Right kidney (tissue), 1 donor: ENCODE data around the gene PCSK7.
"Not testable (repeated sequence)": the region's sequence is repeated elsewhere in the genome, so short reads cannot be mapped to it uniquely, and the experiment has no call there.

Experiments
- DNase-seq: peaks from one replicate; pipeline ENCODE4 v3.0.0-alpha.2; 2016

PCSK7 gene

DNA sequence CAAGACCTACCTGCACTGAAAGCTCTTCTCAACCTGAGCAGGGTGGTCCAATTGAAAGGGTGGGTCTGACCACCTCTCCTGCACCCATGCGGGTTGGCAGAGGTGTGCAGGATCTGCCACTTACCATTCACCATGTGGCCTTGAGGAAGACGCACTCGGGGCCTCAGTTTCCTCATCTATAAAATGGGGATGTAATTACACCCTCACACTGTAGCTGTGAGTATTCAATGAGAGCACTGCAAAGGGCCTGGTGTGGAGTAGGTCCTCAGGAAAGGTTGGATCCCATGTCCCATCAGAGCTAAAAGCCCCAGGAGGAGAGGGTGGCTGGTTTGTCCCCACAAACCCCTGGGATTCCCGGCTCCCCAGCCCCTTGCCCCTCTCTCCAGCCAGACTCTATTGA is 33.3 kb downstream of the PCSK7 start:
- no peak for DNase-seq

DNA sequence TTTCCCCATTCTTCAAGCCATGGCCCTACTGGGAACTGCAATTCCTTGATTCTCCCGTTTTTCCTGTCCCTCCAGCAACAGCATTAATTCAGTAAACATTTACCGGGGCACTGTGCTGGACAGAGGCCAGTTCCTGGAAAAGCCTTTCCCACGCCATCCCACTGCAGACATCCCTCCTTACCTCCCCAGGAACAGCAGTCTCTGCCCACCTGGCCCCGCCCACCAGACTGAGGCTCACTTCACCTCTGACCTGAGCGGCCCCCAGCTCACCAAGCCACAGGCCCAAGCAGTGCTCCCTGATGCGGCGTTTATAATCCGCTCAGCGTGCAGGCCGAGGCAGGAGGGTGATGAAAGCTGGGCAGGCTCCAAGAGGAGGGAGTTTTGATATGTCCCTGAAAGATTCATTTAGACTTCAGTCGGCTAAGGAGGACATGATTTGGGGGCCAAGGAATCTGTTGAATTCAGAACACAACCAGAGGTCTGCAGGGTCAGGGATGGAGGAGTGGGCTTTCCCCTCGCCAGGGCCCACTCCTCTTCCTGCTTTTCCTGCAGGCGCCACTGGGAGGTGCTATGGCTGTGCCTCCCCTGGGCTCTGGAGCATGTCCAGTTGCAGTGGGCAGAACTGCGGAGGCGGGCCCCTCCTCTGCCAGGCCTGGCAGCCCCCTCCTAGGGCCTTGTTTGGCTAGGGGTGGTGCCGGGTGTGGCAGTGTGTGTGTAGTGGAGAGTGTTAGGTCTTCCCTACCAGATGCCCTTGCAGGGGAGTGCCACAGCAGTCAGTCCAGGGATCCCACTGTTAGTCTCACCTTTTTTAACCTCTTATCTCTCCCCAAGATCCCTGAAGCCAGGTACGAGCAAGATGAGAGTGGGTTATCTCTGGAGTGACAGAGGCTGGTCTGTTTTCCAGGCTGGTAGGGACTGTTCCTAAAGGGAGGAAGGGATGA is 34.1 kb downstream of the PCSK7 start:
- DNase-seq: peak; percentile 47

DNA sequence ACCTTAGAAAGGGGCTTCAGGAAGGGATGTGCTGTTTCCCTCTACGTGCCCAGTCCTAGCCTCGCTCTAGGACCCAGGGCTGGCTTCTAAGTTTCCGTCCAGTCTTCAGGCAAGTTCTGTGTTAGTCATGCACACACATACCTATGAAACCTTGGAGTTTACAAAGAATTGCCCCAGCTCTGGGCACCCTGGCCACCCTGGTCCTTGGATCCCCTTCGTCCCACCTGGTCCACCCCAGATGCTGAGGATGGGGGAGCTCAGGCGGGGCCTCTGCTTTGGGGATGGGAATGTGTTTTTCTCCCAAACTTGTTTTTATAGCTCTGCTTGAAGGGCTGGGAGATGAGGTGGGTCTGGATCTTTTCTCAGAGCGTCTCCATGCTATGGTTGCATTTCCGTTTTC is 34.9 kb downstream of the PCSK7 start:
- DNase-seq: no peak

DNA sequence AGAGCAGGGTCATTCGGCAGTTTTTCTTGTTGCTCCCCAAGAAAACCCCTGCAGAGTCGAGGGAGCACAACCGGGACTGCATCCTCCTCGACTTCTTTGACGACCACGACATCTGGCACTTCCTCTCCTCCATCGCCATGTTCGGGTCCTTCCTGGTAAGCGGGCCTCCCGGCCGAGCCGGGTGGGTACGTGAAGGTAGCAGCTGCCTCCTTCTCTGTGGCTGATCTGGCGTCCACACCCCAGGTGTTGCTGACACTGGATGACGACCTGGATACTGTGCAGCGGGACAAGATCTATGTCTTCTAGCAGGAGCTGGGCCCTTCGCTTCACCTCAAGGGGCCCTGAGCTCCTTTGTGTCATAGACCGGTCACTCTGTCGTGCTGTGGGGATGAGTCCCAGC is 36.1 kb downstream of the PCSK7 start:
- DNase-seq: no peak

DNA sequence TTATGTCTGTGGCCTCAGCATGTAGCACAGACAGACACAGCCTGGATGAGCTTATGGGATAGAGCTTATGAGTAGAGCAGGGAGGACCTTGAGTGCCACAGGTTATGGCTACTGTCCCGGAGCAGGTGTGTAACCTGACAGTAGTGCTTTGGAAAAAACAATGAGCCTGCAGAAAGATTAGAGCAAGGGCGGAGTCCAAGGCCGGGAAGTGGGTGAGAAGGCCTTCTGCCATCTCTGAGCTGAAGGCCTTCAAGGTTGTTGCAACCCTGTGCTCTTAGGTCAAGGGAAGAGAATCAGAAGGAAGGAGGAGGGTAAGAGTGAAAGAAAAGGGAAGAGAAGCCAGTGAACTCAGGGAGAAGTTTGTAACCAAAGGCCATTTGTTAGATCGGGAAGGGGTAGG is 36.6 kb downstream of the PCSK7 start:
- no peak for DNase-seq

DNA sequence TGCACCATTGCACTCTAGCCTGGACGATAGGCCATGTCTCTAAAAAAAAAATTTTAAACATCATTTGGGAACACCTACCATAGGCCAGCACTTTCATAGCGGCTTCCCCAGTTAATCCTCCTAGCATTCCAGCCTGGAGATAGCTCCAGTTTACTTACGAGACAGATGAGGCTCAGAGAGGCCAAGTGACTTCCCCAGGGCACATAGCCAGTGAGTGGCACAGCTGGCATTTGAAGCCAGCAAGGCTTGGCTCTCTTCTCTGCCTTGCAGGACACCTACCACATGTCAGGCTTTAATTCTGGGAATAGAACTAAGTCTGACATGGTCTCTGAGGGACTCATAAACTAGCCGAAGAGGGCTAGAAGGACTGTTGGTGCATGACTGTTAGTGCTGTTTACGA is 37.6 kb downstream of the PCSK7 start:
- no peak for DNase-seq

DNA sequence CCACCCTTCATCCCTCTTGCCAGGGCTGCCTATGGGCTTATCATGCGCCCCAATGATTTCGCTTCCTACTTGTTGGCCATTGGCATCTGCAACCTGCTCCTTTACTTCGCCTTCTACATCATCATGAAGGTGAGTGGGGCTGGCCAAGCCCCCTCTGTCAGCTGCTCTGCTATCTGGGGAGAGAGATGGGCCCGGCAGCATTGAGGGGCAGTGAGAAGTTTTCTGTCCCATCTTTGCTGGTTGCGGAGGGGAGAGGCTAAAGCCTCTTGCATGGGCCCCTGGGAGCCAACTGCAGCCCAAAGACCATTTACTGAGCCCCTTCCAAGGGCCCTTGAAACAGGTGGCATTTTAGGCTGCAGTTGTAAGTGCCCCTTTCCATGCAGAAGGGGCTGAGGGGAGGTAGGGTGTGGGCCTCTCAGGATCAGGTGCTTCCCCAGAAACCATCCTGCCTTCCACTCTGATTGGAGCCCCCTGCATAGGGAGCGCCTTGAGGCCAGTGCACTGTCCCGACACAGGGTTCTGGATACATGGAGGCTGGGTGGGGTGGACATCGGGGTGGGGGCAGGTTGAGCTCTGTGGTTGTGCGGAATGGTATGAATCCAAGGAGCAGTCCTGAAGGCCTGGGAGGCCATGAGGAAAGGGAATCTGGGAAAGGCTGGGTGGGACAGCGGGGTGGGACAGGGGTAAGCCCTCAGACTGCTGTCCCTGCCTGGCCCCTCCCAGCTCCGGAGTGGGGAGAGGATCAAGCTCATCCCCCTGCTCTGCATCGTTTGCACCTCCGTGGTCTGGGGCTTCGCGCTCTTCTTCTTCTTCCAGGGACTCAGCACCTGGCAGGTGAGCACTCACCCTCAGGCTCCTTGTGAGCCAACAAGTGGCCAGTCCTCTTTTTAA is 38.5 kb downstream of the PCSK7 start:
- DNase-seq: no peak

DNA sequence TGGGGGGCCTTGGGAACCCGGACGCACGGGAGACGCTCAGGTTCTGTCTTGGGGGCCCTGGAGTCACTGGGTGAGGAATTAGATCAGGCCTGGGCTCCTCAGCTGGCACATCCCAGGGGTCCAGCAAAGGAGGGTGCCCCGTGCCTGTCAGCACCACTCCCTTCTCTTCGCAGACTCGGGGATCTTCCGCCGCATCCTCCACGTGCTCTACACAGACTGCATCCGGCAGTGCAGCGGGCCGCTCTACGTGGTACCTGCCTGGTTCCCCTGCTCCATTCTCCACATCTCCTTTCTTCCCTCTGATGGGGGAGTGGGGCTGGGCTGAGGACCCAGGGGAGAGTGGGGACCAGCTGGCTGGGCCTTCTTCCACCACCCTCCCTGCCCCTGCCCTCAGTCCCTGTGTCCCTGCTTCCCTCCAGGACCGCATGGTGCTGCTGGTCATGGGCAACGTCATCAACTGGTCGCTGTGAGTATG is 39.4 kb downstream of the PCSK7 start:
- DNase-seq: no peak

DNA sequence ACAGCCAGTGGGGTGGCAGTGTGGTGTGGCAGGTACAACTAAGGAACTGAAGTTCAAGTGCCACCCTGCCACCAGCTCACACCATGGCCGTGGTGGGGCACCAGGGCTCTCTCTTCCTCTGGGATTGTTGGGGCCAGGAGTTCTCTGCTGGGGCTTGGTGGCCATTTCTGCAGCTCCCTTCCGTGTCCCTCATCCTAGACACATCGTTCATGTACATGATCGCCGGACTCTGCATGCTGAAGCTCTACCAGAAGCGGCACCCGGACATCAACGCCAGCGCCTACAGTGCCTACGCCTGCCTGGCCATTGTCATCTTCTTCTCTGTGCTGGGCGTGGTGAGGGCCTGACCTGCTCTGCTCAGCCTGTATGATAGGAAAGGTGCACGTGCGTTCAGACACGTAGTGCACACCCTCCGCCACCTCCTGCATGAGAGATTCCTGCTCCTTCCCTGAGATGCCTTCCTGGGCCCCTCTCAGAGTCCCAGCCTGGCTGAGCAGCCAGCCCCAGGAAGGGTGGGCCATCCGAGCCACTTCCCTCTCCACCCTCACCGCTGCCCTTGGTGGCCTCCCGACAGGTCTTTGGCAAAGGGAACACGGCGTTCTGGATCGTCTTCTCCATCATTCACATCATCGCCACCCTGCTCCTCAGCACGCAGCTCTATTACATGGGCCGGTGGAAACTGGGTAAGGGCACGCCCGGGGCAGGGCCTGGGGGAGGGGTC is 40.0 kb downstream of the PCSK7 start:
- DNase-seq: no peak

DNA sequence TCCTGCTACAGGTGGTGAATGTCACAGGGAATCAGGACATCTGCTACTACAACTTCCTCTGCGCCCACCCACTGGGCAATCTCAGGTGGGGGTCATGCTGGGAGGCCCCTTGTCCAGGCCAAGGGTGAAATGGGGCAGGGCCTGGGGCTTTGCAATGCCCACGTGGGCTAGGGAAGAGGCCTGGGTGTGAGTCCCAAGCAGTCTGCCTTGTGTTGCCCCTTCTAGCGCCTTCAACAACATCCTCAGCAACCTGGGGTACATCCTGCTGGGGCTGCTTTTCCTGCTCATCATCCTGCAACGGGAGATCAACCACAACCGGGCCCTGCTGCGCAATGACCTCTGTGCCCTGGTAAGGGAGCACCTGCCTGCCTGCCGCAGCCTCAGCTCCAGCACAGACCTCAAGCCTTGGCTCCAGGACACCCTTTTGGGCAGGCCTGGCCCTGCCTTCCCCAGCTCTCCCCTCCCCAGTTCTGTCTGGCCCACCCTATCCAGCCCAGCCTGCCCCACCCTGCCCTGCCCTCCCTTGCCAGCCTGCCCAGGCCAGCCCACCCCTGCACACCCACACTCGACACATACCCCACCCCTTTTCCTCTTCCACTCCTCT is 41.8 kb downstream of the PCSK7 start:
- no peak for DNase-seq

DNA sequence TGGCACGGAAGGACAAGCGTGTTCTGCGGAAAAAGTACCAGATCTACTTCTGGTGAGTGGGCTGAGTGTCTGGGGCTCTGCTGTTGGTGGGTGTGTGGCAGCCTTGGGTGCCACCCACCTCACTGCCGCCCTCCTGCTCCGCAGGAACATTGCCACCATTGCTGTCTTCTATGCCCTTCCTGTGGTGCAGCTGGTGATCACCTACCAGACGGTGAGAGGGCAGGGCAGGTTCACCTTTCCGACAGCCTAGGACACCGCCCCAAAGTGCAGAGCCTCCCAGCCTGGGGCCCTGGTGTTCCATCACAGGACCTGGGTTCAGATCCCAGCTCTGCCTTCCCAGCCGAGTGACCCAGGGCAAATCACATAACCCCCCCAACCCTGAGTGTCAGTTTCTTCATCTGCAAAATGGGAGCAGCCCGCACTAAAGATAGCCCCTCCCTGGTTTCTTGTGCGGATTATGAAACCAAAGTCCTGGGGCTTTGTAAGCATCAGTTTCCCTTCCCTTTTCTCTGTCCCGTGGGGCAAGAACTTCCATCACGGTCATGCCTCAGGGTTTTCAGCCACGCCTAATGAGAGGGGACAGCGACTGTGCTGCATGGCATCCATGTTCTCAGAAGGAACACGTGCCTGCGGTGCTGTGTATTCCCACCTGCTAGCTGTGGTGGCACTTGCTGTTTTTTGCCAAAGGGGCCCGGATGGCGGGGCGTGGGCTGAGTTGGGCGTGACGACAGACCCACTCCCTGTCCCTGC is 42.5 kb downstream of the PCSK7 start:
- no peak for DNase-seq

DNA sequence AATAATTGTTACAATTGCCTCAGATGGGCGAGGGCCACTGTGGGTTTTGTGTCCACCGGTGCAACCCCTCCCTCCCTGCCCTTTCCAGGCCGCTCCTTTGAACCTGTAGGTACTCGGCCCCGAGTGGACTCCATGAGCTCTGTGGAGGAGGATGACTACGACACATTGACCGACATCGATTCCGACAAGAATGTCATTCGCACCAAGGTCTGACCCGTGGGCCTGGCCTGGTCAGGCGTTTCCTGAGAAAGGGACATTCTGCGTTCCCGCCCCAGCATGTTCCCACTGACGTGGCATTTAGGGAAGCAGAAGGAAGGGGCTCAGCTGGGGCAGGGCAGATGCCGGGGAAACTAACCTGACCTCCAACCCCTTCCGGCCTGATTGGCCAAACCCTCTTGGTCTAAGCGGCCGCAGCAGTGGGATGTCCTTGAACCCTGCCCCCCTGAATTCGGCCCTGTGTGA is 43.2 kb downstream of the PCSK7 start:
- DNase-seq: no peak

DNA sequence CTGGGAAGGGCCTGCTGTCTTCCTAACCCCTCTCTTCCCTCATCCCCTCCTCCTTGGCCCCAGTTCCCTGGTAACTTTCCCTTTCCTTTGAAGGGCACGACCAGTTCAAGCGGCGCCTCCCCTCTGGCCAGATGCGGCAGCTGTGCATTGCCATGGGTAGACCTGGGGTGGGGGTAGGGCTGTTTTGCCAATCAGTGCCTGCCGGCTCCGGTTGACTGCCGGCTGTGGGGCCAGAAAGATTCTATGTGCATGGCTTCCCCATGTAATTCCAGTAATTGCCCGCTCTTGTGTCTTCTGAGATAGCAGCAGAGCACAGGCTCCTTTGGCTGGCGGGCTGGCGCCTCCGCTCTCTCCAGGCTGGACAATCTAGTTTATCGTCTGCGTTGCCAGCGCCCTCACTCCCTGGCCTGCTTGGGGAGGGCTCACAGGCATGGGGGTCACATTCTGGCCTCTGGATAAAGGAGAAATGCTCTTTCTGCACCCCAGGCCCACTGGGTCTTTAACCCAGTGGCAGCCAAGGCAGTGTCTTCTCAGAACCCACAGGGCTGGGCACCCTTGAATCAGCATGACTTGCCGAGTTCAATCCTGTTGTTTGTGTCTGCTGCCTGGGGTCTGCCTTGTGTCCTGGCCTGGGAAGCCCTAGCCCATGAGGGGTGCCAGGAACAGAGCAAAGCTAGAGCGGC is 43.9 kb downstream of the PCSK7 start:
- no peak for DNase-seq

DNA sequence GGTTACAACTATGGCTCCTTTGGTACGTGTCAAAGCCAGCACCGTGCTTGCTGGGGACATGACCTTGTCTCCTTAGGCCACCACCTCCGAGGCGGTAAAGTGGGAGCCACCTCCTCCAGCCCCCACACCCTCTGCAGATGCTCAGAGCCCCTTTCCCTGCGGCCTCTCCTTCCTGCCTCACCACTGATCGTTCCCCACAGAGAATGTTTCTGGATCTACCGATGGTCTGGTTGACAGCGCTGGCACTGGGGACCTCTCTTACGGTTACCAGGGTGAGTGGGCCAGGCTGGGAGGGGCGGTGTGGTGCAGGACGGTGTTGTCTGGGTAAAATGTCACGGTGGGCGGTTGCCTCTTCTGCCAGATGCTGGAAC is 44.5 kb downstream of the PCSK7 start:
- no peak for DNase-seq

DNA sequence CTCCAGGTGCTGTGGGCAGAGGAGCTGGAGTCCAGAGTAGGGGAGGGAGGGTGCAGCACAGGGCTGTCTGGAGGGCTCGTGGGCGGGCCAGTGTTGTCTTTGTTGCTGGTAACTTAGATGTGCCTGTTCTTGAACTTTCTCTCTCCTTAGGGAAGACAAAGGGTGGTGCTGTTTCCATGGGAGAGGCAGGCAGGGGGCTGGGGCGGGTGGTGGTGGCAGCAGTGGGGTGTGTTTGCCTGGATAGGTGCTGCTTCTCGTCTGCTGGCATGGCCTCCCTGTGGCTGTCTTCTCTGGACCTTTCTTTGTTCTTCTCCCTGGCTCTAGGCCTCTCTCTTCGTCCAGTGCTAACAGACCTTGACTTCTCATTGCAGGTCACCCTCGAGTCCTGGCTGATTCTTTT is 44.9 kb downstream of the PCSK7 start:
- DNase-seq: no peak

DNA sequence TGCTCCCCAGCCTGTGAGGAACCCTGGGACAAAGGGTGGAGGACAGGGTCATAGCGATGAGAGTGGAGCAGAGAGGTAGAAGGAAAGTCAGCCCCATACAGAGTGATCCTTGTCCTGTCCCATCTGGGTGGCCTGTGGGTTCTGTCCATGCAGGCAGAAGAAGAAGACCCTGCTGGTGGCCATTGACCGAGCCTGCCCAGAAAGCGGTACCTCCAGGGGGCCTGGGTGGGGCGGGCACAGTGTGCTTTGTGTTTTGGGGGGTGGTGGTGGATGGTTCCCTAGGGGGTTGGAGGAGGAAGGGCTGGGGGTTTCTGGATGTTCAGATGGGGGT is 45.5 kb downstream of the PCSK7 start:
- DNase-seq: no peak

DNA sequence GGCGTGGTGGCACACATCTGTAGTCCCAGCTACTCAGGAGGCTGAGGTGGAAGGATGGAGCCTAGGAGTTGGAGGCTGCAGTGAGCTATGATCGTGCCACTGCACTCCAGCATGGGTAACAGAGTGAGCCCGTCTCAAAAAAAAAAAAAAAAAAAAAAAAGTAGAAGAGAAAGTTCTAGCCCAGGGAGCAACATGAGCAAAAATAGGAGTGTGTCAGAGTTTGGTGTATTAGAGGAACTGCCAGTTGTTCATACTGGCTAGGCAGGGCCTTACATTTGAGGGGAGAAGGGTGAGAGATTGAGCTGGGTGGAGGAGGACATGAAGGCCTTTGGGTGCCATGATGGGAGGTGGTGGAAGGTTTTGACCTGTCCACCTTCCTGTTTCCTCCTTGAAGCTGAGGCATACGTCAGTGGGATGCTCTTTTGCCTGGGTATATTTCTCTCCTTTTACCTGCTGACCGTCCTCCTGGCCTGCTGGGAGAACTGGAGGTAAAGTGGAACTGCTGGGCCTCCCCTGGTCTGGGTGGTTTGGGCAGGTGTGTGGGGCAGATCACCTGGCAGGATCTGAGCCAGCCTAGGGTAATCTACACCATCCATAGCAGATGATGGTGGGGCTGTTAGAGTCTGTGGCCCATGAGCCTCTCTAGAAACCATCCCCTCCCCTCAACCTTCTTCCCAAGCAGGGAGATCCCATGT is 46.0 kb downstream of the PCSK7 start:
- DNase-seq: no peak

DNA sequence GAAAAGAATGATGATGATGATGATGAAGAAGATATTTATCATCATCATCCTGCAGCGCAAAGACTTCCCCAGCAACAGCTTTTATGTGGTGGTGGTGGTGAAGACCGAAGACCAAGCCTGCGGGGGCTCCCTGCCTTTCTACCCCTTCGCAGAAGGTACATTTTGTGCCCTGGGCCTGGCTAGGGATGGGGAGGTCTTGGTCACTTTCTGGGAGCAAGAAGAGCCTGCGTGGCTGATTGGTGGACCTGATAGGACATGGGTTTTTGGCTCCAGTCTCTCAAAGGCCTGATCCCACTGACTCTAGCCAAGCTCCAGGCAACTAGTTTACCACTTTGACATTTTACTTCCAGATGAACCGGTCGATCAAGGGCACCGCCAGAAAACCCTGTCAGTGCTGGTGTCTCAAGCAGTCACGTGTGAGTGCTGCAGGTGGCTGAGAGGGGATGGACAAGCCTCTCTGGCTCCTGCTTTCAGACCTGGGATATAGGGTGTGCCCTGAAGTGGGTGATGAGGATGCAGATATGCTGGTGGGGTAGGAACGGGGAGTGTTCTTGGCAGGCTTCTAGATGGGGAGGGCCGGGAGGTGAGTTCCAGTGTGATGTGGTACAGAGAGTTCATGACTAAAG is 48.0 kb downstream of the PCSK7 start:
- DNase-seq: no peak

DNA sequence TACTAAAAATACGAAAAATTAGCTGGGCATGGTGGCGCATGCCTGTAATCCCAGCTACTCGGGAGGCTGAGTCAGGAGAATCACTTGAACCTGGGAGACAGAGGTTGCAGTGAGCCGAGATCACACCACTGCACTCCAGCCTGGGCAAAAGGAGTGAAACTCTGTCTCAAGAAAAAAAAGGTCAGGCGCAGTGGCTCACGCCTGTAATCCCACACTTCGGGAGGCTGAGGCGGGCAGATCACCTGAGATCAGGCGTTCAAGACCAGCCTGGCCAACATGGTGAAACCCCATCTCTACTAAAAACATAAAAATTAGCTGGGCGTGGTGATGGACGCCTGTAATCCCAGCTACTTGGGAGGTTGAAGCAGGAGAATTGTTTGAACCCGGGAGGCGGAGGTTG is 48.7 kb downstream of the PCSK7 start:
- DNase-seq: not testable (repeated sequence)

DNA sequence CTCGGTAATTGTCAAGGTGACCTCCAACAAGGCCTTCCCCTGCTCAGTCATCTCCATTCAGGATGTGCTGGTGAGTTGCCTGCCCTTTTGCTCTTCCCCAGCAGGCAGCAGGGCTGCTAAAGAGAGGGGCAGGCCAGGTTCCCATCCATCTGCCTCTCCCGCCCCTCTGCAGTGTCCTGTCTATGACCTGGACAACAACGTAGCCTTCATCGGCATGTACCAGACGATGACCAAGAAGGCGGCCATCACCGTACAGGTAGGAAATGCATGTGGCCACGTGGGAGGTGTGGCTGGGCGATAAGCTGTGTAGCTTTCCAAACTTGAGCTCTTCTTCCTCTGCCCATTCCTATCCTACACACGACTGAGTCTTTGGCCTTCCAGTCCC is 49.3 kb downstream of the PCSK7 start:
- no peak for DNase-seq
